Gastroesophageal sphincter (tissue), 3 donors: ENCODE results near the gene PURA.

Experiments used
- EP300 ChIP-seq: sonication (generic); formaldehyde crosslinking; IDR thresholded peaks from one replicate; pipeline ENCODE4 v1.6.1; 2017; ENCODE audit warnings: antibody characterized with exemption, mild to moderate bottlenecking
- POLR2A ChIP-seq, 2 donors: fragments of 450-650 bp; IDR thresholded peaks; one replicate each; pipeline ENCODE4 v1.6.1; 2017; ENCODE audit warnings: antibody characterized with exemption in 2 of 2, mild to moderate bottlenecking in 2 of 2, moderate library complexity in 1 of 2
- POLR2AphosphoS5 ChIP-seq: sonication (generic); formaldehyde crosslinking; IDR thresholded peaks from one replicate; pipeline ENCODE4 v1.6.1; 2017; ENCODE audit warnings: antibody characterized with exemption
- TF ChIP-seq, protein P1 (sequence below), 4 experiments: fragments of 200-600 bp in 2 of 4; fragments of 450-650 bp in 2 of 4; sonication (generic) in 1 of 4; IDR thresholded peaks; one replicate each; pipeline ENCODE4 v1.5.1; 2017 to 2019; ENCODE audit warnings: antibody characterized with exemption in 4 of 4, mild to moderate bottlenecking in 2 of 4, moderate library complexity in 2 of 4

DNA sequence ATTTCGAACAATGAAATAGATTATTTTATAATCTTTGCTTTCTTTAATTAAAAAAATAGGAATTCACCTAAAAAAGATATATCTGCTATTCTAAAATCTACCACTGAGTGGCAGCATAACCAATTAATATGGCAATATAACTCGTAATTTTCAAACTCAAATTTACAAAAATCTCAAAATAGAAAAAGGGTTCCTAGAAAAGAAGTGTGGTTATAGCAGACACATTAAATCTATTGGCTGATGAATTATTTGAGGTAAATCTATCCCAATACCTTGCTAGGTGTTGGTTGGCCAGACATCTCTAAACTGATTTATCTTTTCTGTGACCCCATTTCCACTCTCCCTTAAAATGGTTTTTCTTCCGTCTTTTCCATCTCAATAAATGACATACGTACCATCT, 40.6 kb upstream of the PURA start:
- TF ChIP-seq, protein P1, sequence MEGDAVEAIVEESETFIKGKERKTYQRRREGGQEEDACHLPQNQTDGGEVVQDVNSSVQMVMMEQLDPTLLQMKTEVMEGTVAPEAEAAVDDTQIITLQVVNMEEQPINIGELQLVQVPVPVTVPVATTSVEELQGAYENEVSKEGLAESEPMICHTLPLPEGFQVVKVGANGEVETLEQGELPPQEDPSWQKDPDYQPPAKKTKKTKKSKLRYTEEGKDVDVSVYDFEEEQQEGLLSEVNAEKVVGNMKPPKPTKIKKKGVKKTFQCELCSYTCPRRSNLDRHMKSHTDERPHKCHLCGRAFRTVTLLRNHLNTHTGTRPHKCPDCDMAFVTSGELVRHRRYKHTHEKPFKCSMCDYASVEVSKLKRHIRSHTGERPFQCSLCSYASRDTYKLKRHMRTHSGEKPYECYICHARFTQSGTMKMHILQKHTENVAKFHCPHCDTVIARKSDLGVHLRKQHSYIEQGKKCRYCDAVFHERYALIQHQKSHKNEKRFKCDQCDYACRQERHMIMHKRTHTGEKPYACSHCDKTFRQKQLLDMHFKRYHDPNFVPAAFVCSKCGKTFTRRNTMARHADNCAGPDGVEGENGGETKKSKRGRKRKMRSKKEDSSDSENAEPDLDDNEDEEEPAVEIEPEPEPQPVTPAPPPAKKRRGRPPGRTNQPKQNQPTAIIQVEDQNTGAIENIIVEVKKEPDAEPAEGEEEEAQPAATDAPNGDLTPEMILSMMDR (IDR thresholded peaks at IDR 0.05) = peak; percentile 64 to 77 (median 66)
- TF ChIP-seq POLR2AphosphoS5 (no peak), POLR2A (IDR thresholded peaks at IDR 0.05) (no peak), EP300 (no peak)
